COLO829 (cell line): ENCODE results near the gene SLC12A6.

Experiments used
- DNase-seq: peaks from one replicate; pipeline ENCODE4 v3.0.0; 2012; ENCODE audit warnings: low spot score

Gene SLC12A6

DNA sequence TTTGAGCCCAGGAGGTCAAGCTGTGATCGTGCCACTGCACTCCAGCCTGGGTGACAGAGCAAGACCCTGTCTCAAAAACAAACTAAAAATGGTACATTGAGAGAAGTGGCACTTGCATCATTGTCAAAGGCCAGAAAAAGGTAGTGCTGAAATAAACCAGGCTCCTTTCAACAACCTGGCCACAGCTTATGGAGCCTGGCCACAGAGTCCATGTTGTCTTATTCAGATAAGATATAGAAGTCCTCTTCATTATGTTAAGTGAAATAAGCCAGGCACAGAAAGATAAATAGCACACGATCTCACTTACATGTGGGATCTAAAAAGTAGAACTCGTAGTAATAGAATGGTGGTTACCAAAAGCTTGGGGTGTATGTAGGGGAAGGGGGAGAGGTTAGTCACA is 78.0 kb downstream of the SLC12A6 start:
- no peak for DNase-seq

DNA sequence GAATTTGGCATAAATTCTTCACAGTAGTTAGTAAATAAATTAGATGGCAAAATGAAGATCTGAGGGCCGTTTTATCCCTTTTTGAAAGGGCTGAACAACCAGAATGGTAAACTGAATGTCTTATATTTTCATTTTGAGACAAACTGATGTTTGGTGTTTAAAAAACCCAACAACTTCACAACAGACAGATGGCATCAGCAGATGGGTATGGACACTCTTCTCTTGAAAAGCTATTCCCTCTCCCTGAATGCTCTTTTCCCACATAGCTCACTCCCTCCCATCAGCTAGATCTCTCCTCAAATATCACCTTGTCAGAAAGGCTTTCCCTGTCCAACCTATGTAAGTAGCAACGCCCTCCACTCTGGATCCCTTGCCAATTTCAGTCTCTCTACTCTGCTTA is 79.4 kb downstream of the SLC12A6 start:
- no peak for DNase-seq

DNA sequence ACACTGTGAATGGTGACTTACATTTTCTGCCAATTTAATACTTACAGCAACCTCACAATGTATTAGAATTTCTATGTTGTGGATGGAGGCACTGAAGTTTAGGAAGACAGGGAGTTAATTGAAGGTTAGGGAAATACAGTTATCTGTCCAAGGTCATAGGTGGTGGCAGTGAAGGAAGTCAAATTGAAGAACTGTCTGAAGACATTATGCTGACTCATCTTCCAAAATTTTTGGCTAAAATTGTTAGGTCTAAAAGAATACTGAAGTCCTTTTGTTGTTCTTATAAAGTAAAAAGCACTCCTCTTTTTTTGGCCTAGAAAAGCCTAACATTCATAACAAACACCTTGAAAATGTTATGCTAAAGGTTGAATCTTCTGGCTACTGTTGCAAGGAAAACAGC is 85.0 kb downstream of the SLC12A6 start:
- DNase-seq: no peak

DNA sequence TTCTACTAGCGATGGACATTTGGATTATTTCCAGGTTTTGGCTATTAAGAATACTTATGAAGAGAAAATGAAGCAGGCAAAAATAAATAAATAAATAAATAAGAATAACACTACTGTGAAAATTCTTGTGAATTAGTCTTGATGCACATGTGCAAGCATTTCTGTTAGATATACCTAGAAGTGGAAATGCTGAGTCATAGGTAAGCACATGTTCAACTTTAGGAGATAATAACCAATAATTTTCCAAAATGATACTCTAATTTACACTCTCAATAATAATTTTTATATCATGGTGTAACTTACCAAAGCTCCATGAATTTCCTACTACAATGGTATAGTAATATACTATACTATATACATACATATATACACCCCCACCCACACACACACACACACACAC is 89.4 kb downstream of the SLC12A6 start:
- DNase-seq: no peak

DNA sequence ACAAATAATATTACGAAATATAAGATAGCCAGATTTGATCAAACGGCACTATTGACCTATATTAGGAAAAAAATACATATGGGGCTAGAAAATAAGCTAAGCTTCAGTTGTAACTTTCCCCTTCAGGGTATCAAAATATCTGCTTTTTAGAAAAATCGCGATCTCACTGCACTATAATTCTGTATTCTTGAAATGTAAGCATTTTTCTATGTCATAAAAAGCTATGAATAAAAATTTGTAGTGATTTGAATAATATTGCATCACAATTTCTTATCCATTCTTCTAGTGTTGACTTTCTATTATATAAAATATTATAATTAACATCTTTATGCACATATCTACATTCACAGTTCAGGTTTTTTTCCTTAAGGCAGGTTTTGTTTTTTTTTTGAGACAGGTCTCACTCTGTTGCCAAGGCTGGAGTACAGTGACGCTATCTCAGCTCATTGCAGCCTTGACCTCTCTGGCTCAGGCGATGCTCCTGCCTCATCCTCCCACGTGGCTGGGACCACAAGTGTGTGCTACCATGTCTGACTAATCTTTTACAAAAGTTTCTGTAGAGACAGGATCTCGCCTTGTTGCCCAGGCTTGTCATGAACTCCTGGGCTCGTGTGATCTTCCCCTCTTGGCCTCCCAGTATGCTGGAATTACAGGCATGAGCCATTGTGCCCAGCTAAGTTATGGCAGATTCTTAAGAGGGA is 91.2 kb downstream of the SLC12A6 start:
- DNase-seq: no peak

DNA sequence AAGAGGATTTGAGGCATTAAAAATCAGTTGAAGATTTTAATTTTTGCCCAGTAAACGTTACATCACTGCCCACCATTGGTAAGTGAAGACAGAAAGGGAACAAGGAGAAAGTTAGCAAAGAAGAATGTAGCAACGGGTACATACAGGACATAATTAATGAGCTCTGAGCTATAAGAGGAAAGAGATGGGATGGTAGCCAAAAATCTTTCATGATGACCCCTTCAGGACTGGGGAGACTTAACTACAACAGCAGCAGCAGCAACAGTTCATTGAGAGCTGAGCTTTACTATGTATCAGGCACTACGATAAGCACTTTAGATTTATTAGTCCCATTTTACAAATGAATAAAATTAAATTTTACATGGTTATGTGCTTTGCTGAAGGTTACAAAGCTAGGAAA is 94.4 kb downstream of the SLC12A6 start:
- no peak for DNase-seq

DNA sequence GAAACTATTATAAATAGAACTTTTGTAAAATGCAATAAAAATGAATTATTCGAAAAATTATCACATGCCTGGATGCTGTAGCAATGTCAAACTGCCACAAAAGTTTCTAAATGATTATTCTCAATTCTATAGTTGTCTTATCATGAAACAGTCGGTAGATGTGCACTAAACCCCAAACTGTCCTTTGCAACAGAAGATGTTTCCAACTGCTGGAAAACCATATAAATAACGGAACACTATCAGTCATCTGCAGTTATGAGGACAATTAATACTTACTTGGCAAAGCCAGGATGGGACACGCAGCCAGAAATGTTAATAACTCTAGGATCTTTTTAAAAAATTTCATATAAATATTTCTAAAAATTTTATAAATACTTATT is 95.3 kb downstream of the SLC12A6 start:
- DNase-seq: no peak

DNA sequence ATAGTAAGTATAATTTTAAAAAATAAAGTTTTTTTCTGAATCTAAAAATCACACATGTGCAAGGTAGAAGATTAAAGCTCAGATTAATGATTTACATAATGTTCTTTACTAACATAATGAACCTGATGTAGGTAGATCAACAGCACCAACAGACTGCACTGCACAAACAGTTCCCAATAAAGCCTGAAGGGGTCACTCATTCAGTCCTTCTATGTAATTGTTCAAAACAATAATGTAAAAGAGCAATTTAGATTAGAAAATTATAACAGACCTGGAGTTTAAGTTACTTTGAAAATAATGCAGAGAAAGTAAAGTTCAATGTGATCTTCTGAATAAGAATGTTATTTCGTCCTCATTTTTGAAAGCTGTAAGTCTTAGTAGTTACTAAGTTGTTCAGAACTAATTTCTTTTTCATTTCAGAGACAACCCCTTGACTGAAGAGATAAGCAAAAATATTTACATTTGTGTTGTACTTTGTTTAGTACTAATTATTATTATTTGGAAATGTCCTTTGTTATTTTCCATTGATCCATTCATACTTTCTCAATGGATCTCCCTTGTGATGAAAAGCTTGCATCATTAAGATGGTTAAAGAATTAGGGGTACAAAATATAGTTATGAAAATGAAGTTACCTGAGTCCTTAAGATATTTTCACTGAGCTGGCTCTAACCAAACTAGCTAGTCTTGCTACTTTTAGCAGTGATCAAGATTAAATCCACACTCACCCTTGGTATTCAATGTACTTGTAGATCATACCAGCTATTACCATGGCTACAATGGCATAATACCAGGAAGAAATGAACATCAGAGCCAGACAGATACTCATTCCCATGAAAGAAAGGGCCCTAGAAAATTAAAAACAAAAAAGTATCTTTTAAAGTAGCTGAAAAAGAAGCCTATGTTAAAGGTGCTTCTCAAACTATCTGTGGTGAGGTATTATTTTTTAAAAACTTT is 95.9 kb downstream of the SLC12A6 start:
- DNase-seq: peak; percentile 42

DNA sequence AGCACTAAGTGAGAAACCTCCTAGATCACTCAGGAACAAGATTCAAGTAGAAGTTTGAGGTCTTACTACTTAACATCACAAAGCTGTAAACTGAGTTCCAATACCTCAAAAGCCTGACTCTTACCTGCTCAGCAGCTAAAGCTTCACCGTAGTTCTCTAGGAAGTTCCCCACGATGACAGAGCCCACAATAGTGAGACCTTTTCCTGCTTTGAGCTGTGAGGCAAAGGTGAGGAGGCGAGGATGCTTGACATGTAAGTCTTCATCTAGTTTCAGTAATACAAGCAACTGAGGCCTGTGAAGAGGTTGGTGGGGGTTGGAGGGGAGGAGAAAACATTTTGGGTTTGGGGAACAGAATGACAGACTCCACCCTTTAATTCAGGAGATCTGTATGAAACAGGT is 97.0 kb downstream of the SLC12A6 start:
- no peak for DNase-seq

DNA sequence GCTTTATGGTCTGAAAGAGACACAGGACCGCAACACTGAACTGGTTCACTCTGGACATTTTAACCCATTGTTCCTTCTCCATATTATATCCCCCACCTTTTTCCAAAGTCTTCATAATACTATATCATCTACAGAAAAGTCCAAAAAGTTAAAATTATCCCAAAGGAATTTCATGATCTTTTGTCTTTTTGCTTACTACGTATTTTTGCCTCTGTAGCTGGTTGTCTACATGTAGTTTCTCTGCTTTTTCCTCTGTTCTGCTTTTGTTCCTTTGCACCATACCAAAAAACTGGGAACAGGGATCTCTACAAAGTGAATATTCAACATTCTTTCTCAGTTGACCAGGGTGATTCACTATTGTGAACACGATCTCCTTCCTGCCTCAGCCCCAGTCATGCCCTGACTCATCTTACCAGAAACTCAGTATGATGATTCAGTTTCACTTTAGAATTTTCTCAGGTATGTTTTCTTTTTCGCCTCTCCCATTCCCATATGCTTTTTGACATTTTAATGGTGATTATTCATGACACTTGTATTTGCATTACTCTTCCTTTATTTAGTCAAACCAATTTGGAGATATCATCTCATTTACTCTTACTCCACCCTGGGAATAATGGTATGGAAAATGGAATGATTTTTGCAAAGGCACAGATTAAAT is 98.3 kb downstream of the SLC12A6 start:
- DNase-seq: peak; percentile 28

DNA sequence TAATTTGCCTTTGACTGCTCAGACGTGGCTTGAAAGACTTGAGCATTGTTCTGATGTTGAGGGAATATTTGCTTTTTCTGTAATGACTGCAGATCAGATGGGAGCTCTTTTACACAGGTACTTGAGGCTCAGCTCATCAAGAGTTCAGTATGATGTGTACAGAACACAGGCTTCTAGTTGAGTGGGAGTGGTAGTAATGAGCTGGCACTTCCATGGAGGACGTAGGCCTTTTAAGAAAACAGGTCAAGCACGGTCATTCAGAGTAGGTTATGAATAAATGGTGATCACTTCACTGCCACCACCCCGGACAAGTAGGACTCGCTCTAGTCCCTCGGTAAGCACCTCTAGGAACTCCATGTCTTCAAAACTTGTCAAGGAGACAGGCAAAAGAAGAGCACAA is 104.0 kb downstream of the SLC12A6 start:
- DNase-seq: no peak

DNA sequence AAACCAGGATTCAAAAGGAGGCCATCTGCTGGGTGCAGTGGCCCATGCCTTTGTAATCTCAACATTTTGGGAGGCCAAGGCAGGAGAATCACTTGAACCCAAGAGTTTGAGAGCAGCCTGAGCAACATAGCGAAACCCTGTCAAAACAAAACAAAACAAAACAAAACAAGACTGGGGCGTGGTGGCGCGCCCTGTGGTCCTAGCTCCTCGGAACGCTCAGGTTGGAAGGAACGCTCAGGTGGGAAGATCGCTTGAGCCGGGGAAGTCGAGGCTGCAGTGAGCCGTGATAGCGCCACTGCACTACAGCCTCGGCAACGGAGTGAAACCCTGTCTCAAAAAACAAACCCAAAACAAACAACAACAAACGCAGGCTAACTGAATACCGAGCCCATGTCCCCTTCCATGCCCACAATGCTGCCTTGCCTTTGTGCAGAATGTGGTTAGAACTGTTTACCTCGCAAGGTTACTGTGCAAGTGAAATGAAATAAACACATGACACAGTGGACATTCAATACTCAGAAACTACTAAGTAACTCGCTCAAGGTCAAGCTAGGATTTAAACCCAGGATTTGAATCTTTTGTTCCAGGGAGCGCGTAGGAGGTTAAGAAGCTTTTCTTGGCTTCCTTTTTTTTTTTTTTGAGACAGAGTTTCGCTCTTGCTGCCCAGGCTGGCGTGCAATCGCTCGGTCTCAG is 113.5 kb downstream of the SLC12A6 start:
- DNase-seq: peak; percentile 9

DNA sequence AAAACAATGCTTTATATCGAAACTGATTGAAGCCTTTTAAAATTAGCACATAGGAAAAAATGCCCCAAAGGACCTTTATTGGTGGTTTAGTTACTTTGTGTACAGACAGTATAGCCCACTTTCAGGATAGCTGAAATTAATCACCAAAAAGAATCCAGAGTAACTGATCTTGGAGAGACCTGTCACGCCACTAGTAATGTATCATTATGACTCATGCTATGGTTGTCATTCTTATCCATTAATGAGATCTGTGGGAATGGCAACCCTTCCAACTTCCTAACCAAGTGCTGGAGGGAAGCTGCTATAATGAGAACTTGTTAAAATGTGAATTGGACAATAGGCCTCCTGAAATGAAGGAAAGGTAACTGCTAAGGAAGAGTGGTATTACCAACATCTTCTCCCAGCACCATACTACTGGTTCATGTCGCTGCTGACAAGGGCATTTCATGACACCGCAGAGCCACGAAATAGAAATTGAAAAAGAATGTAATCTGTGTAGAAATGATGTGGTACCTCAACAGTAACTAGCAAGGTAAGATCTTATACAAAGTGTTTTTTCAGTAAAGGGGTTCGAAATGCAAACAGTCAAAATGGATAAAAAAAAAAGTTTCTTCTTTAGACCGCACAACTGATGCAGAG is 119.9 kb downstream of the SLC12A6 start:
- DNase-seq: peak; percentile 45

DNA sequence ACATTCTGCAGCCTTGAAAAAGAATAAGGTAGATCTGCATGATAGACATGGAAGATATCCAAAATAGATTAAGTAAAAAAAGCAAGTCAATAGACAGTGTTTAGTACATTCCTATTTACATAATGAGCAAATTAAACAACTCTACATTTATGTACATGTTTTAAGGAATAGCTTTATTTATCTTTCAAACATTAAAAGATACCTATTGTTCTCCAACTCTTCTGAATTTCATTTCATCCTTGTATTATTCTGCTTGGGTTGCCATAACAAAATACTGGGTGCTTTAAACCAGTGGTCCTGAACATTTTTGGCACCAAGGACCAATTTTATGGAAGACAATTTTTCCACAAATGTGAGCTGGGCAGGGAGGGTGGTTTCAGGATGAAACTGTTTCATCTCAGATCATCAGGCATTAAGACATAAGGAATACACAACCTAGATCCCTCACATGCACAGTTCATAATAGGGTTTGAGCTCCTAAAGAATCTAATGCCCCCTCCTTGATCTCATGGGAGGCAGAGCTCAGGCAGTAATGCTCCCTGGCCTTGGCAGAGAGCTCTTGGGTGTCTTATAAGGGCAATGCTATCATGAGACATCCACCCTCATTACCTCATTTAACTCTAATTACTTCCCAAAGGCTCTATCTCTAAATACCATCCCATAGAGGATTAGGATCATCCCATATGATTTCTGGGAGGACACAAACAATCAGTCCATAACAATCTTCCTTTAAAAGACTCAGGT is 120.9 kb downstream of the SLC12A6 start:
- DNase-seq: no peak

DNA sequence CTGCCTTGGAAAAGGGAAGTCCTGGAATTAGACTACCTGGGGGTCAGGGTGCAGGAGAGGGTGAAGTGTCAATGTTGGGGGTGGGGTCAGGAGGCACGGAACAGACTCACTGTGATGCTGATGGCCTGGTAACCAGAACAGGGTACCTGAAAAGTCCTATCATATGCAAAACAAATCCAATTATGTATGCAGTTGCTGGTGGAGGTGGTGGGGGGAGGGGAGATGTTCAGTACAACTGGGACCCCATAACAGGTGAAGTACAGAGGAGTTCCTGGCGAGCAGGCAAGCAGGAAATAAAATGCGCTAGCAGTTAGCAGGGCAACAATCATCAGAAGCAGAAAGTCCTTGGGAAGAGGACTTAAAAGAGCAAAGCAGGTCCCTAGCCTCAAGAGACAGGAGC is 123.4 kb downstream of the SLC12A6 start:
- no peak for DNase-seq

DNA sequence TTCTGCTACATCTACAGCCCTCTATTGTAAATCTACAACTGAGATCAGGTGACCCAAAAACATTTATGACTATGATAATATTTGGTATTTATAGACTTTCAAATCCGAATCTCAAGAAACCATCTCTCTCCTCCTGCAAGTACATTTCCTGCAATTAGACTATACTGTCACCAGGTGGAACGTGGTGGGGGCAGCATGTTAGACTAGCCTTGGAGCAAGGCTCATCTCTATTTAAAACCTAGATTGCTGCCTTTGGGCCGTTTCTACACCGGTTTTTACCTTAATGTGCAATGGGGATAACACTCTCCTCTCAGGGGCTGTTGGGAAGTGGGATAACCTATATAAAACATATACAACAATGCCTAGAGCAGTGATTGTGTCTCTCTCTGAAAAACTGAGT is 123.9 kb downstream of the SLC12A6 start:
- no peak for DNase-seq

DNA sequence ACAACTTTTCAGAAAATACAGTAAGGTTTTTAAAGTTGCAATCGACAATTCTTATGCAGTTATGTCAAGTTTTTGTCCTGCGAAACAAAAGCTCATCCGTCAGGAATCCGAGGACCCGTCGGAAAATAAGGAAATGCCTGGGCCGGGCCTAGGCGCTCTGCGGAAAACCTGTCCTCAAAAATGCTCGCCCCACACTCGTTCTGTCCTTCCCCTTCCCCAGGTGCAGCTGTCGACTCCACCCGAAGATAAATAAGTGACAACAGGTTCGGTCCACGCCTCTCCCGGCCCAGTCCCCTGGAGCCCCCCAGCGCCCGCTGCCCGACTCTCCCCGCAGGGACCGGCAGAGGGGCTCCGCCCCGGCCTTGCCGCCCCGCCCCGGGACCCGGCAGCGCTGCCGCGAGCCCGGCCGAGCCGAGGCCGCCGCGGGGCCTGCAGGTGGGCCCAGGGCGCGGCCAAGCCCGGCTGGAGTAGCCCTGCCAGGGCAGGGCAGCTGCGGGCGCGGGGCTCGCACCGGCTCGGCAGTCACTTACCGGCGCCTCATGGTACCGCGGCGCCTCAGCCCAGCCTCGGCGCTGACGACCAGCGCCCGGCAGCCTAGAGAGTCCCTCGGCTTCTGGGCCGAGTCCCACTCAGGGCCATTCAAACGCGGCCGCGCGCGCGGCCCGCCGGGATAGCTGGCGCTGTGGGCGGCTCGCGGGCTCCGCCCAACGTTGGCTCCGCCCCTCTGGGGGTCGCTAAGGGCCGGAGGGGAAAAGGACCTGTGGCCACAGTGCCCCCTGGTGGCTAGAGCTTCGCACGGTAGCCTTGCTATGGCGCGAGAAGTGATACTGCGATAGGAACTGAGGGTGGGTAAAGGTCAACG is 127.9 kb downstream of the SLC12A6 start, which contains the start of gene KATNBL1:
Gene KATNBL1 (minus strand): TSS at position 676 of the 862 bp plus-strand sequence. CDS start 46,420 bp downstream, outside the sequence.
- peak; percentile 75 for DNase-seq

DNA sequence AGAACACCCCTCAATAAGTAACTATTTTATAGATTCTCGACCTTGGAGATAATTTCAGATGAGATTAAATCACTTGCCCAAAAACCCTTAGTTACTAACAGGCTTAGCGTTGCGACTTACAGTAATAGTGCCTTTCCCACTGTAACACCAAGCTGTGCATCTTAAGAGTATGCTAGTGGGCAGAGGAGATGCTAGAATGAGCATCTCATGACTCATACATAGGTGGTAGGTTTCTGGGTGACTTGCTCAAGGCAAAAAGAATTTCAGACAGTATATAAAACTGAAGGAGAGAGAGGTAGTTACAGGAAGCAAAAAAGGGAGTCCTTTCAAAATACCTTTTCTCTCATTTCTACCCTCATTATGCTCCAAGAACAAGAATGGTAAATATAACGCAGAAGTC is 131.6 kb downstream of the SLC12A6 start:
- no peak for DNase-seq

DNA sequence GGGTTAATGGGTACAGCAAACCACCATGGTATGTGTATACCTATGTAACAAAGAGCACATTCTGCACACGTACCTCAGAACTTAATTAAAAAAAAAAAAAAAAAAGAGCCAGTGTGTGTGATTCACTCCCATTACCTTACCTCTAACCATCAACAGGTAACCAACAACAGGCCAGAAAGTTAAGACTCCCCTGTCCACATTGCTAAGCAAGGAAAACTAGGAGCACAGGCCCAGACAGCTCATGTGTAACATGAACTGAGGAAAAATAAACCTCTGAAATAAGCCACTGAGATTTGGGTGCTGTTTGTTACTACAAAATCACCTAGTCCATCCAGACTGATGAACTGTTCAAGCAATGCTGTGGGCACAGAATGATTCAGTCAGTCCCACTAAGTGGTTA is 133.6 kb downstream of the SLC12A6 start:
- DNase-seq: no peak

DNA sequence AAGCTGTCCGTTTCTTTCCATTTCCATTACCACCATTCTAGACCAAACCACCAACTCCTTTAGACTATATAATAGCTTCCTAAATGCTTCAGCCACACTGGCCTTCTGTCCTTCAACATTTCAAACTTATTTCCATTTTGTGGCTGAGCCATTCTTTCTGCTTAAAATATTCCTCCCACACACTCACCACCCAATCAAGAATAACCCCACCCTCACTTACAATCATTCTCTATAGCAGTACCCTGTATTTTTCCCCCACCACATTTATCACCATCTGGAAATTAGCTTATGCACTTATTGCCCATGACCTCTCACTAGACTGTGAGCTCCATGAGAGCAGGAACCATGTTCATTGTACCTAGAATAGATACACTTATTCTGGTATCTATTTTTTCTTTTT is 134.3 kb downstream of the SLC12A6 start:
- no peak for DNase-seq
